PFSK-1 (cell line): Measurements from ENCODE around the gene ZDHHC14.

Source experiments
- FOXP2 ChIP-seq: optimal IDR thresholded peaks from 2 replicates; pipeline ENCODE3; 2011; ENCODE audit warnings: borderline replicate concordance, control low read depth, inconsistent platforms; ENCODE audit not compliant: insufficient read depth; ENCODE audit errors: extremely low read length, extremely low read depth
- POLR2AphosphoS5 ChIP-seq: IDR thresholded peaks from 2 replicates; pipeline ENCODE4 v1.6.1; 2012; ENCODE audit warnings: low read depth, mild to moderate bottlenecking, control low read depth, low read length, moderate library complexity
- REST ChIP-seq, 2 experiments: IDR thresholded peaks; 2 replicates each; pipeline versions ENCODE4 v1.6.1 to v1.8.0; 2011 to 2012; ENCODE audit warnings: low read depth in 2 of 2, low read length in 2 of 2, control low read depth in 1 of 2, inconsistent platforms in 1 of 2, mild to moderate bottlenecking in 1 of 2, moderate library complexity in 1 of 2; ENCODE audit not compliant: insufficient read depth in 1 of 2
- SIN3A ChIP-seq: IDR thresholded peaks from 2 replicates; pipeline ENCODE4 v1.6.1; 2012; ENCODE audit warnings: mild to moderate bottlenecking, low read length, moderate library complexity, borderline replicate concordance; ENCODE audit not compliant: insufficient read depth

DNA sequence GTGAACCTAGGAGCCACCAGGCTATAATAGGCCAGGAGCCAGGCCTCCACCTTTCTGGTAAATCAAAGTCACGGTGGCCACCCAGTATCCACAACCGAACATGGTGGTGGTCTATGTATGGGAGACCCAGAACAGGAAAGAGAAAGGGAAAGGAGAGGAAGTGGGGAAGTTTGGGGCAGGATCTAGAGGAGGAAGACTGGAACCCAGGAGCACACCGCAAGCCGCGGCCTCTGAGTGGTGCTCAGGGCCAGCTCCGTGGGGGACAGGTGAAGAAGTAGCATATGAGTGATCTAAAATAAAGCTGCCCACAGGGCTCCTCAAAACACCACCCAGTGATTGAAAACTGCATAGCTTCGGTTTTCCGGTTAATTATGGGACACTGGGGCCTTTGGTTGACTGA lies 214.8 kb downstream of the ZDHHC14 start:
- no peak for TF ChIP-seq SIN3A
- no peak for TF ChIP-seq POLR2AphosphoS5
- TF ChIP-seq REST (IDR thresholded peaks at IDR 0.05; ENCODE audit: insufficient read depth in 1 of 2, low read depth in 2 of 2, low read length in 2 of 2) = no peak
- TF ChIP-seq FOXP2 = no peak
